Measurements from ENCODE around the gene DEUP1.

The DEUP1 gene

GRCh38 chr11:93320230-93320629 is 10.3 kb upstream of the DEUP1 start:
- ChIA-PET POLR2A (no interaction called here), CTCF (interaction anchor here (0.7 to 1.4 kb wide), 4 partner anchors 32 to 260 kb away, joined by 3 to 4 read pairs (median 3); no protein-coding TSS in a partner anchor)
- TF ChIP-seq CTCF (IDR thresholded peaks at IDR 0.05; ENCODE audit: control extremely low read depth, extremely low read depth, low read depth, missing control alignments), result no peak
- no peak for DNase-seq (ENCODE audit: extremely low spot score)

GRCh38 chr11:93322207-93322606 is 8.3 kb upstream of the DEUP1 start:
- no peak for TF ChIP-seq CTCF (IDR thresholded peaks at IDR 0.05; ENCODE audit: control extremely low read depth, extremely low read depth, low read depth, missing control alignments)
- ChIA-PET POLR2A (no interaction called here), CTCF (interaction anchor here (1.3 to 1.5 kb wide), 2 partner anchors 9 to 27 kb away, joined by 3 read pairs; no protein-coding TSS in a partner anchor)
- no peak for DNase-seq (ENCODE audit: extremely low spot score)

GRCh38 chr11:93323747-93324146 is 6.8 kb upstream of the DEUP1 start:
- POLR2A ChIA-PET, result no interaction called here
- CTCF ChIA-PET, result interaction anchor here (1.2 to 1.3 kb wide), 2 partner anchors 10 to 329 kb away, joined by 3 to 4 read pairs; no protein-coding TSS in a partner anchor
- DNase-seq (ENCODE audit: extremely low spot score), result no peak
- no peak for TF ChIP-seq CTCF (IDR thresholded peaks at IDR 0.05; ENCODE audit: control extremely low read depth, extremely low read depth, low read depth, missing control alignments)

- POLR2A ChIA-PET, result no interaction called here
- no peak for DNase-seq (ENCODE audit: extremely low spot score)
- TF ChIP-seq CTCF (IDR thresholded peaks at IDR 0.05; ENCODE audit: control extremely low read depth, extremely low read depth, low read depth, missing control alignments), result no peak
- CTCF ChIA-PET, result interaction anchor here (1.2 to 1.3 kb wide), 3 partner anchors 9 to 328 kb away, joined by 3 to 4 read pairs (median 3); no protein-coding TSS in a partner anchor
Observed at GRCh38 chr11:93324500-93324899, 6.0 kb upstream of the DEUP1 start.

GRCh38 chr11:93326681-93327080 is 3.9 kb upstream of the DEUP1 start:
- no peak for TF ChIP-seq CTCF (IDR thresholded peaks at IDR 0.05; ENCODE audit: control extremely low read depth, extremely low read depth, low read depth, missing control alignments)
- DNase-seq (ENCODE audit: extremely low spot score), result no peak
- POLR2A ChIA-PET, result no interaction called here
- CTCF ChIA-PET, result no interaction called here

GRCh38 chr11:93329936-93330445 is 551 bp upstream of the DEUP1 start:
- no peak for TF ChIP-seq CTCF (IDR thresholded peaks at IDR 0.05; ENCODE audit: control extremely low read depth, extremely low read depth, low read depth, missing control alignments)
- CTCF ChIA-PET, result interaction anchor here (1.3 to 1.4 kb wide), 2 partner anchors 11 to 17 kb away, joined by 4 to 5 read pairs; no protein-coding TSS in a partner anchor
- POLR2A ChIA-PET, result no interaction called here
- no peak for DNase-seq (ENCODE audit: extremely low spot score)
